GM12878 (cell line): ENCODE data around the gene ZNF823.

Experiments
- ASH2L ChIP-seq: fragments of 300-600, 200-600 bp; sonication (generic); IDR thresholded peaks from 2 replicates; pipeline ENCODE4 v1.6.1; 2017; ENCODE audit warnings: low read depth, mild to moderate bottlenecking, borderline replicate concordance
- BHLHE40 ChIP-seq, 2 experiments: fragments of 450-650 bp in 1 of 2; IDR thresholded peaks; 2 replicates each; pipeline ENCODE4 v1.6.1; 2011 to 2017; ENCODE audit warnings: low read depth in 2 of 2, borderline replicate concordance in 1 of 2, improper control_type of control experiment in 1 of 2, low read length in 1 of 2, mild to moderate bottlenecking in 1 of 2
- CTCF ChIP-seq, 3 experiments: IDR thresholded peaks in 2 of 3; conservative IDR thresholded peaks in 1 of 3; 2 replicates each; pipeline ENCODE4 v1.5.1; 2011; ENCODE audit warnings: low read depth in 3 of 3, low read length in 3 of 3, mild to moderate bottlenecking in 3 of 3, control low read depth in 2 of 3, moderate library complexity in 2 of 3, inconsistent platforms in 1 of 3, mixed read lengths in 1 of 3; ENCODE audit not compliant: control insufficient read depth in 2 of 3, insufficient read depth in 1 of 3; ENCODE audit errors: extremely low read depth in 1 of 3
- EP300 ChIP-seq, 2 experiments: fragments of 150-350 bp in 1 of 2; IDR thresholded peaks; 2 replicates each; pipeline ENCODE4 v1.6.1; 2011 to 2012; ENCODE audit warnings: low read depth in 2 of 2, low read length in 2 of 2, borderline replicate concordance in 1 of 2, improper control_type of control experiment in 1 of 2, inconsistent platforms in 1 of 2; ENCODE audit not compliant: control insufficient read depth in 1 of 2
- GABPA ChIP-seq: IDR thresholded peaks from 2 replicates; pipeline ENCODE4 v1.6.1; 2014; ENCODE audit warnings: antibody characterized with exemption, low read depth, mild to moderate bottlenecking, inconsistent platforms
- JUND ChIP-seq: IDR thresholded peaks from 2 replicates; pipeline ENCODE4 v1.6.1; 2012; ENCODE audit warnings: low read depth, mild to moderate bottlenecking, low read length, improper control_type of control experiment, moderate library complexity
- MTA3 ChIP-seq: IDR thresholded peaks from 2 replicates; pipeline ENCODE4 v1.6.1; 2012; ENCODE audit warnings: low read length, inconsistent platforms, borderline replicate concordance
- PML ChIP-seq: IDR thresholded peaks from 2 replicates; pipeline ENCODE4 v1.6.1; 2012; ENCODE audit warnings: low read length, inconsistent platforms
- POLR2A ChIP-seq: IDR thresholded peaks from 2 replicates; pipeline ENCODE4 v1.6.1; 2011; ENCODE audit warnings: low read depth, mild to moderate bottlenecking, low read length
- POLR2AphosphoS5 ChIP-seq: IDR thresholded peaks from 2 replicates; pipeline ENCODE4 v1.6.1; 2011; ENCODE audit warnings: mild to moderate bottlenecking, low read length, inconsistent platforms
- RAD21 ChIP-seq: IDR thresholded peaks from 2 replicates; pipeline ENCODE4 v1.6.1; 2011; ENCODE audit warnings: mild to moderate bottlenecking, low read depth, low read length, moderate library complexity; ENCODE audit not compliant: insufficient read depth
- RELA ChIP-seq: fragments of 450-650 bp; IDR thresholded peaks from 2 replicates; pipeline ENCODE4 v1.8.0; 2014; ENCODE audit warnings: borderline replicate concordance; ENCODE audit not compliant: partially characterized antibody
- SIX5 ChIP-seq: IDR thresholded peaks from 2 replicates; pipeline ENCODE4 v1.6.1; 2011; ENCODE audit warnings: mild to moderate bottlenecking, low read depth, low read length, moderate library complexity; ENCODE audit not compliant: severe bottlenecking
- TCF12 ChIP-seq: IDR thresholded peaks from 2 replicates; pipeline ENCODE4 v1.6.1; 2011; ENCODE audit warnings: low read depth, mild to moderate bottlenecking, low read length

- TF ChIP-seq JUND (no peak), CTCF (IDR thresholded peaks at IDR 0.05 in 2 of 3, conservative IDR thresholded peaks at IDR 0.05 in 1 of 3; ENCODE audit: control insufficient read depth in 2 of 3, extremely low read depth in 1 of 3, insufficient read depth in 1 of 3, low read depth in 3 of 3, low read length in 3 of 3) (no peak), POLR2AphosphoS5 (no peak), GABPA (no peak), POLR2A (no peak), PML (no peak), EP300 (IDR thresholded peaks at IDR 0.05; ENCODE audit: borderline replicate concordance in 1 of 2, control insufficient read depth in 1 of 2, low read depth in 2 of 2, low read length in 2 of 2) (no peak), RAD21 (no peak), BHLHE40 (IDR thresholded peaks at IDR 0.05; ENCODE audit: borderline replicate concordance in 1 of 2, low read depth in 2 of 2, low read length in 1 of 2) (no peak), RELA (no peak), SIX5 (no peak), TCF12 (no peak), ASH2L (no peak), MTA3 (no peak)
Measured at GRCh38 chr19:11729586-11729985, 9.2 kb downstream of the ZNF823 start.
